ENCODE data around the gene HIVEP2.

Gene HIVEP2

DNA sequence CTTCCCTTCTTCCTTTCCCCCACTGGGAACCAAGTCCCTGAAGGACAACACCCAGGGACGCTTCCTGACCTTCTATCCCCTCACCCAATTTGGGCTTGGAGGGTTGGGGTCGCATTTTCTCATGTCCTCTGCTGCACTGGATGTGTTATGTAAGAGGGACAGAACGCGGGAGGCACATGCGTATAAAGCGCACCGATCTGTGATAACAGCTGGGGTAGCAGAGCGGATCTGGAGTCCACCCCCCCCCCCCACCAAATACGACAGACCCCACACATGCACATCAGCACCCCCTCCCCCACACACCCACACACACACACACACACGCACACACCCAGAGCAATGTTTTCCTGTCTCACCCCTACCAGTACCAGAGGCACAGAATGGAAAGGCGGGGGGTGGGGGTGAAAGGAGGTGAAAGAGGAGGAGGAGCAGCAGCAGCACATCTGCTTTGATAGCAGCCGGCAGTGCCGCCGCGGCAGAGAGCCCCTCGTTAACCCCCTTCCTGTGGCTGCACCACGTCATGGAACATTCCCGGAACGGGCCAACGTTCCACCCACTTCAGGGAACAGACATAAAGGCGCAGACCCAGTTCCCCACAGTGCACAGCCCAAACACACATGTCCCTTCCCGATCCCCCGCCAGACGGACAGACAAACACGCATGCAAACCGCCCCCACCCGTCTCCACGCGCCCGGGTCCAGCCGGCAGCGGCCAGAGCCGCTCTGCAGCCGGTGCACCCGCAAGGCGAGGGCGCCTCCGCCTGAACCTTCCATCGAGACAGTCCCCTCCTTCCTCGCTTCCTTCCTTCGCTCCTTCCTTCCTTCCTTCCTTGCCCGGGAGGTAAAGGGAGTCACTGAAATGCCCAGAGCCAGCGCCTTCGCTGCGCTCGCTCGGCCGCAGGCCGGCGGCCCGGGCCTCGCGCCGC, 590 bp downstream of the HIVEP2 start:
- peak; percentile 84 for DNase-seq (ENCODE audit: low read depth)

DNA sequence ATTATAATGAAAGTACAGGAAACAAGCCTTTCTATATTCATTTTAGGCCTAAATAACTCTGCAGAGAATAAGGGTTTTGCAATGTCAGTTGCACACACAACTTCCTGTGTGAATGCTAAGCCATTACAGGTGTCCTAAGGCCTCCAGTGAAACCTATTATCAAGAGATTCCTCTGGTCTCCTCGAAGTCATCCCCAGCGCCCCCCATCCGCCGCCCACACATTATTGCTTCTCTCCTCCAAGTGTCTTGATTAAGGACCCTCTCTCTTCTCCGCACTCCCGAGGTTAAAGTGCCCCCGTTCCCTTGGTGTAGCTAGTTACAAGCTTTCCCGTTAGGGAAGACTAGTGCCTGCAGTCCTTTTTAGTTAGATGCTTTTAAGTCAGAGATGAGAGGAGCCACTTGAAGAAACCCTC, 1.3 kb downstream of the HIVEP2 start:
- peak; percentile 55 for DNase-seq (ENCODE audit: low read depth)

DNA sequence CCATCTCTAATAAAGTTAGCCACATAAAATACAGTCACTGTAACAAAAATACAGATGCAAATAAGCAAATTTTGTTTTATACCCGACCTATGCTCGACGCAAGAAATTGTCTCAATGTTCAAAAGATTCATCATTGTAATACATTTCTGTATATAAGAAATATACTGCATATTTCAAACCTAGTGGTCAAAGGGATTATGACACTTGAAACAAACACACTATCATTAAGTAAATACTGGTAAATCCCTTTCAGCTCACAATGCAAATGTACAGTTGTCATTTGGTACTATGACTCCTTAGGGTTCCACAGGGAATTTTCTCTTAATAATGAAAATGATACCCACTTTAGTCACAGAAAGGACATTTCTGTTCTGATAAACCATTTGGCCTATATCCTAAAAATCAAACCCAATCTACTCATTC, 2.2 kb downstream of the HIVEP2 start:
- DNase-seq (ENCODE audit: low read depth), result peak; percentile 75

DNA sequence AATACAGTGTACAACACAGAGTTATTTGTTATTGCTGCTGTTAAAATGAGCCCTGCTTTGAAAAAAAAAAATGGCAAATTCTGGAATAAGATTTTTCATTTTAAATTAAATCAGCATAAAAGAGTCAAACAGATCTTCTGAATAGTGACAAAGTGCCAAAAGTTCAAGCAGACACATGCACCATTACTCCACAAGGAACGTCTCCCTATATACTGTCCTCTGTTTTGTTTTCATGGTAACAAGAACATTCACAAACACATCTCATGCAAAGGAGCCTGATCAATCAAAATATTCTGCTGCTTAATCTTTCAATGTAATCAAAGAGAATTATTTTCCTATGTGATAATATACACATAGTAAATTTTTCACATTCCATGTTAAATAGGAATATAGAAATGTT, 2.7 kb downstream of the HIVEP2 start:
- DNase-seq (ENCODE audit: low read depth), result no peak

DNA sequence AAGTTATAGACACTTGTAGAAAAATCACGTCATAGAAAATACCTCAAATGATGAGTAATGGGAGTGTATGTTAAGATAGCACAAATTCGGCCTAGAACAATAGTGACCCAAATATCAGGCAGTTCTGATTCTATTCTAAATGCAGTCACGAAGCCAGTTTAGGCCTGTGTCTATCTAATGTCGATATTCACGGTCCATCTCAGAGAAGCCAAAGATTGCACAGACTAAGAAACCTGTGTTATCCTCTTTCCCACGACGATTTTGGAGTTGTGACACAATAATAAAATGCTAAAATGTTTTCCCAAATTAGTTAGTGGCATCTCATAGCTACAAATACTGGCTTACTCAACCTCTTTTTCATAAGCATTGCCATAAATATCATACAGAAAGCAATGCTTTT, 4.0 kb downstream of the HIVEP2 start:
- DNase-seq (ENCODE audit: low read depth), result peak; percentile 25

DNA sequence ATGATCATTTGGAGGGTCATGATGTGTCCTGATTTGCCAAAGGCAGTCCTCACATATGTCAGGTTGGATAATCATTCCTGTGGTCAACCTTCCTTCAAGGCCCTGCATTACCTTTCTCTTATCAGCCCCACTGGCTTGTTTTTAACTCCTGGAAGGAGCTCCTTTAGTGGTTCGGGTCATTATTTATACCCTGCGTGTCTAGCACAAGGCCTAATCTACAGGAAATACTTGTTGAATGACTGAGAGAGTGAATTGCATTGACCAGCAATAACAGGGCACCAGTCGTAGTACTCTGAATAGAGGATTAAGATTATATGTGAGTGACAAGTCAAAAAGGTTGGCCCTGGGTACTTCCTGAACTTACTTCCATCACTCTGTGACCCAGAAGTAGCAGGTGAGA, 4.5 kb downstream of the HIVEP2 start:
- DNase-seq (ENCODE audit: low read depth), result peak; percentile 78

DNA sequence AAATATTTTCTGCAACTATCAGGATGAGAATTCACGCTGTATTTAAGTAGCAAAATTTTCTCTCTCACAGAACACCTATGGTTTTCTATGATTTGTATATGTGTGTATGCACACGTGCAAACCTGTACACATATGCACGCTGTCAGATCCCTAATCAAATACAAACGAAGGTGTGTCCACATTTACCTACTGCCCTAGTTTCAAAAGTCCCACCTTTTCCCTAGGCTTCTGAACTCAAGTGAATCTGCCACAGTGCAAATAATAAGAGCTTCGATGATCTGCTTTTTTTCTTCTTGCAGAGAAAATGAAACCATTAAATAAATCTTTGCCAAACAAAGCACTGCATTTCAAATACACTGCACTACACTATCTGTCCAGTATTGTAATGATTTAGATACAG, 6.5 kb downstream of the HIVEP2 start:
- no peak for DNase-seq (ENCODE audit: low read depth)

DNA sequence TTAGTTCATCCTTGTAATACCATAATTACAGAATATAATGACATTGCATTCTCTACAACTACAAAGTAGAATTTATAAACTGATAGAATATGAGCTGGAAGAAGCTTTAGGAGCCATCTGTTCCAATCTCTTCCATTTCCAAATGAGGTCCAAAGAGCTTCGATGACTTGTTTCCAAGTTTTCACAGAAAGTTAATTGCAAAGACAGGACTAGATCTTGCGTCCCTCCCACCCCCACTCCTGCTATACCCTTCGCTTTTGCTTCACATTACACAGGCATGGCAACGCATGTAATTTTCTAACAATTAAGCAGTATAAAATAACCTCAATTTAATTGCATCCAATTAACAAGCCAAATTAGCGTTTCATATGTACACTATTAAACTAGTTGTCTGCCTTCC, 7.0 kb downstream of the HIVEP2 start:
- DNase-seq (ENCODE audit: low read depth), result no peak

DNA sequence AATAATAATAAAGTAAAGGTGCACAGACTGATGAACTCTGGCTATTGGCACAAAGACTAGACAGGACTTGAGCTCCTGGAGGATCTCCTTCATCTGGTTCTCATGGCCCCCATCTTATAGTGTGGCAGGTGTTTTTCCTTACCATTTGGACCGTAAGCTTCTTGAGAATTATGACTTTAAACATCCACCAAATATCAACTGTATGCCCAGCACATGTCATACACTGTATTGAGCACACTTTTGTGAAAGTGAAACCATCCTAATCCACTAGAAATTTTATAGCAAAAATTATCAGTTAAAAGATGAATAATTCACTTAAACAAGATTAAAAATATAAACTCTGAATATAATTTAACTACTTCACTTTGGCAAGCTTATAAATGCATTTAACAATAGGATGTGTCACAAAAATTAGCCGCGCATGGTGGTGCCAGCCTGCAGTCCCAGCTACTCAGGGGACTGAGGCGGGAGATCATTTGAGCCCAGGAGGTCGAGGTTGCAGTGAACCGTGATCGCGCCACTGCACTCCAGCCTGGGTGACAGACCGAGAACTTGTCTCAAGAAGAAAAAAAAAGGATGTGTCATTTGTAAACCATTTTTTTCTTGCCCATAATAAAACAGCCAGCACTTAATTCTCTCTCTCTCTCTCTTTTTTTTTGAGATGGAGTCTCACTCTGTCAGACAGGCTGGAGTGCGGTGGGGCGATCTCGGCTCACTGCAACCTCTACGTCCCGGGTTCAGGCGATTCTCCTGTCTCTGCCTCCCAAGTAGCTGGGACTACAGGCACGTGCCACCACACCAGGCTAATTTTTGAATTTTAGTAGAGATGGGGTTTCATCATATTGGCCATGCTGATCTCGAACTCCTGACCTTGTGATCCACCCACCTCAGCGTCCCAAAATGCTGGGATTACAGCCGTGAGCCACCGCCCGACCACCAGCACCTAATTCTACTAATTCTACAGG, 9.1 kb downstream of the HIVEP2 start:
- DNase-seq (ENCODE audit: low read depth), result no peak

DNA sequence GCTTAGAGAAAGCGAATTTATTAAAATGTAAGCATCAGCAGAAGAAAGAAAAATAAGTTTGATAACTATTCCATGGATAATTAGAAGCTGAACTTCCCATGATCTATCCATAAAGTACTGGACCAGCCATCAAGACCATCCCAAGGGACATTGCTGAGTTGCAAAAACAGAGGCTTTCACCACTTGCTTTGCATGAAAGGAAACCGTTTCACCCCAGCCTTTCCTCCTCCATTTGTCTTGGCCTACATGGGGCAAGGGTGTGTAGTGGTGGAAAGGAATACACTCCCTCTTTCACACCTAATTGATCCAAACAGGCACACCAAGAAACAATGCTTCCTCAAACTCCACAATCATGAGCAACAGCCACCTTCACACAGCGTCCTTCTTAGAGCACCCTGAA, 10.4 kb downstream of the HIVEP2 start:
- DNase-seq (ENCODE audit: low read depth), result no peak

DNA sequence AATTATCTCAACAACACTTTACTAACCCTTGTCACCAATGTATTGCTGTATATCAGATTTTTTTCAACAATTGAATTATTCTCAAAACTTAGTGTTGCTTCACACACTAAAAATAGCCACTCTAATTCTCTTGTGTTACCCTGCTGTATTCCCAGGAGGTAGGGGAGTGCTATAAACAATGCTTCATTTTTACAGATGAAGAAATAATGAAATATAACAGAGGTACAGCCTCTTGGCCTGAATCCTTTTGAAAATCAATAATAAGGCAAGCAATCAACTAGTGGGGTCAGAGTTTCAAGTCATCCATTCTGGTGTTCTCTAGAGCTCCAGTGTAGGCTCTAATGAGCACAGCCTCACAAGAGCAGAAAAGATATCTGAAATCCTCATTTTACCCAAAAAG, 10.9 kb downstream of the HIVEP2 start:
- no peak for DNase-seq (ENCODE audit: low read depth)

DNA sequence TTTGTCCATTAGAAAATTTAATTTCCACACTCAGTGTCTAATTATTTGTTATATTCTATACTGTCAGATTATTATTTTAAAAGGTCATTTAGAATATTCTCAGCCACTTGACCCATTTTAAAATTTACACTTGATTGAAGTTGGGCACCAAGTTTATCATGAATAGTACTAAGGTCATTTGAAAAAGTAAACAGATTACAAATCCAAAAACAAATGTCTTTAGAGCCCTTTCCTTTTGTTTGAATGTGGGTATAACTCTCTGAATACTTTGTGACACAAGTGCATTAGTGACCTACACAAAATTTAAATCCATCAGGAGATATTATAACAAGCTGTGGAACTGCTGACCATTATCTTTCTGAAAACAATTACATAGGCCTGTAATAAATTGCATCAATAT, 11.3 kb downstream of the HIVEP2 start:
- no peak for DNase-seq (ENCODE audit: low read depth)

DNA sequence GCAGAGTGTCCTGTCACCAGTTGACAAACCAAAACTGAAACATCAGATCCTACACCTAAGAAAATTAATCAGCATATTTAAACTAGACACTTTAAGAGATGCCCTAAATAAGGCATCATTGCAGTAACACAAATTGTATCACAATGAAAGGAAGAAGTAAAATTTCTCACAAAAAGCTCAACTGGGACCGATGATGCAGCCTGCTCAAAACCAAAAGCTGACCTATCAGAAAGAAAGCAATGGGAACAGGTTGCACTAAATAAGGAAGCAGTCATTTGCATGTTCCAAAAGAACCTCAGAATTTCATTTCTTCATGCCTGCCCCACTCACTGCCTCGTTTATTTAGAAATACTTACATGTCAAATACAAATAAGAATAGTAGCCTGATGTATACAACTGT, 12.1 kb downstream of the HIVEP2 start:
- no peak for DNase-seq (ENCODE audit: low read depth)

DNA sequence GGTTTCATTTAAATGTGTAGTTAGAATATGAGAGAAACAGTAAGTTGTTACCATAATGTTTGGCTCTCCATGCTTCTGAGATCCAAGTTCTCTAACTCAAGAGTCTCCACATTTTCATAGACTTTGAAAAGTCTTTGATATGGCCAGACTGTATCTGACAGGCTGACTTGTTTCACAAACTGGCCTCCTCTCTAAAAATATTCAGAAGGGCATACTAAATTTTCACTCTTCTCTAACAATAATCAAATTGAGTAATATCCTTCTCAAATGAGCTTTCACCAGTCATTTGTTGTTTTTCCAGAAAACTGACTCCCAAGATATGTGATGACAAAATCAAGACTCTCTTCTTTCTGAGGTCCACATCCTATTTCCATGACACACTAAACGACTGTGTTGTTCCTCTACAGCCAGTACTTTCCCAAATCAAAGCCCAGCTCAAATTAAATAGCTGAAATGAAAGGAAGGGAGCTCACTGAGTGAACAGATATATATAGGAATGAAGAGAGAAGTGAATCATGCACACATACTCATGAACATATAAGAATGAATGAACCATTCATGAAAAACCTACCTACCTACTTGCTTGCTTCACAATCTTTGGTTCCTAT, 15.1 kb downstream of the HIVEP2 start:
- DNase-seq (ENCODE audit: low read depth), result peak; percentile 55

DNA sequence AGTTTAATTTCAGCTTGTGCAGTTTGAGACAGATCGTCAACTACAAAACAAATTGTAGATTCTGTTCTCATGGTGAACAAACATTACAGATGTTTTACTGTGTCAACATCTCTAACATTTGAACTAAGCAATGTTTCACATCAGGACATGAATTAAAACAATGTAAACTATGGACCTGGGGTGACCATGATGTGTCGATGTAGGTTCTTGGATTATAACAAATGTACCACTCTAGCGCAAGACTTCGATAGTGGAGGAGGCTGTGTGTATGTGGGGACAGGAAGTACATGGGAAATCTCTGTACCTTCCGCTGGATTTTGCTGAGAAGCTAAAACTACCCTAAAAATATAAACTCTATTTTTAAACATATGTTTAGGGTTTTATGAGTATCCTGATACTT, 17.1 kb downstream of the HIVEP2 start:
- peak; percentile 34 for DNase-seq (ENCODE audit: low read depth)

DNA sequence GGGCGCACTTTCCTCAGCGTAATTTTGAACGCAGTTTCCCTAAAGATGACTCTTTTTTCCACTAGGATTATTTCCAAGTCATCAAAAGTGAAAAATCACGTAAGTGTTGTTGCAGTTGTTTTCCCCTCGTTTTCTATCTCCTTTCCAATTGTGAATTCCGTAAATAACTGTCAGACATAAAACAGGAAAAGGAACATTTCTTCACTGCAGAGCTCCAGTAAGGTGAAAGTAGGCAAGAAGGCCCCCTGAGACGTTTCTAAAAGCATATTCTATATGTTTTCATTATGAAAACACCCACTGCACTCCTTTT, 17.8 kb downstream of the HIVEP2 start:
- no peak for DNase-seq (ENCODE audit: low read depth)

DNA sequence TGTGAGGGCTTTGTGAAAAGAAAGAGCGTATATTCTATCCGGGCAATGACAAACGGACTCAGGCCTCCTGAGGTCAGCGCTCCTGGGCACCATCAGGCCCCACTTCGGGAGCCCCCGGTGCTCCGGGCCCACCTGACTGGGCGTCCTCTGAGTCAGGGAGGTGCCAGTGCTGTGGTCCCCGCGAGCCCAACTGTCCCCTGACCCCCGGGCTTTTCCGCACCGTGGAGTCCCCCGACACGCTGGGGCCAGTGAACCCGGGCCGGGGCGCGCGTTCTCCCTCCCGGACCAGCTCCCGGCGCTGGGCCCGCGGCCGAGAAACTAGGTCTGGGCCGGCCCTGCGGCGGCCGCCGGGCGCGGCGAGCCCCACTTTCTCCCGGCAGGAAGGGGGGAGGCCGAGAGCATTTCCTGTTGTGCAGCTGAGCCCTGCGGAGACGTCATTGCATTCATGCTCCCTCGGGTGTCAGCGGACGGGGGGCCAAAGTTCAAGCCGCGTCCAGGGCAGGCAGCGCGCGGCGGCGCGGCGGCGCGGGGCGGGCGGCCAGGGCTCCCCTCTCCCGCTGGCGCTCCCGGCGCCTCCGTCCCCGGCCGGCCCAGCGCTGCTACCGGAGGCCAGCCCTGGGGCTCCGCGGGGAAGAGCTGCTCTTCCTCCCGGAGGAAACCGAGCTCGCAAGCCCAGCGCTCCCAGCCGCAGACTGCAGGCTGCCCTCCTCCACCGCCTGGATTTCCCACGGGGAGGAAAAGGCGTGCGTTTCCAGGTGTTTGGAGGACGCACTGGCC, 18.3 kb downstream of the HIVEP2 start:
- peak; percentile 94 for DNase-seq (ENCODE audit: low read depth)

DNA sequence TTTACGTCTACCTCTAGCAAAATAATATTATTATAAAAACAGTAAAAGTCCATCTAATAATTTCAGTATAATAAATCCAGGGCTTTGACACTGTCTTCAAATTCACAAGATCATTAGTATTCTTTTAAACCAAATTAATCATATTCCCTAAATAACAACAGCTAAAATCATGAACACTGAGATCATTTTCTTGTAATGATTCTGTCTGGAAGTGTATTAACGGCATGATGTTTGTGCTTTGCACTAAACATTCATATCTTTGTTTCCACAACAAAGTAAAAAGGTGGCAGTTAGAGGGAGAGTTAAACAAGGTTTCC, 18.8 kb downstream of the HIVEP2 start:
- DNase-seq (ENCODE audit: low read depth), result no peak

DNA sequence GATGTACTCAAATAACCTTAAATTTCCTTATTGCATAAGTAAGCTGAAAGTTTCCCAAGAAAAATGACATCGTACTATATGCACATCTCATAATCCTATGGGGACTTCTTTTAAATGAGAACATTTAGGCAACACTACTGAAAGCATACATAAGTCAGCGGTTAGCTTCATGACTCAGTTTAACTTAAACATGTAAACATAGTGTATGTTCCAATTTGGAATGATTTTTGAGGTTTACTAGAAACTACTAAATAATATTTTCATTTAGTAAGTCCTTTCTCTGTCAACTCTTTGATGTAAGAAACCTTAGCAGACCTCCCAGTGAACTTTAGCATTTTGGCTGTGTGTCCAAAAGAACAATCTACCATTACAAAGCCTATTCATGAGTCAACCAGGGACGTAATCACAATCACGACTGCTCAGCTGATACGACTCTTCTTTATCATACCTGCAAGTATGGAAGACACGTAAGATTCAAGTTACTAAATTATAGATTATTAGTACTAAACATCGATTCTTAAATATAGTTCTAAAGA, 19.3 kb downstream of the HIVEP2 start:
- peak; percentile 45 for DNase-seq (ENCODE audit: low read depth)

DNA sequence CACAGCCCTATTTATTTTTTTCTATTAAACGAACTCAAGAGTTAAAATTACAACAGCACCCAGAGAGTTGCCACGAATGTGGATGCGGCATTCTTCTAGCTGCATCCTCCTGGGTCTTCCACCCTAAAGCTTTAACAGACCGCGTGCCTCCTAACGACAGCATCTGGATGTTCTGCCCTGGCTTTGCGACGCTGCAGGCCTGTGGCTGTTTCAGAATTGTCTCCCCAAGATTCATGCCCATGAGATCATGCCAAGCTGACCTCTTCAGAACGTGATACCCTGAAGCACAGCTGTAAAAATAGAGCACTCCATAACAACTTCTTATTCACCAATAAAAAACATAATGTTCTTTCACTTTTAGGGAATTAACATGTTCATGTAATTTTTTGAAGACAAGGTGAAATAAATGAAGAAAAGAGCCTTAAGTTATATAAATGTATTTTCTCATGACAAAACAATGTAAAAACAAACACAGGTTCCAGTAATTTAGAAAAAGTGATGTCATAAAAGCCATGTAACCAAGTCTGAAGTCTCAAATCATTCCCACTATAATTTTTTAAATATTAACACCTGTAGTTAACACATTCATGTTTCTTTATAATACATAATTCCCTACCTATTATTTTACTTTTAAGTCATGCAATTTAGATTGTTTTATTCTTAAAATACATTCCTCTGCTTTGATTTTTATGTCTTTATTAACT, 26.5 kb downstream of the HIVEP2 start:
- no peak for DNase-seq (ENCODE audit: low read depth)

DNA sequence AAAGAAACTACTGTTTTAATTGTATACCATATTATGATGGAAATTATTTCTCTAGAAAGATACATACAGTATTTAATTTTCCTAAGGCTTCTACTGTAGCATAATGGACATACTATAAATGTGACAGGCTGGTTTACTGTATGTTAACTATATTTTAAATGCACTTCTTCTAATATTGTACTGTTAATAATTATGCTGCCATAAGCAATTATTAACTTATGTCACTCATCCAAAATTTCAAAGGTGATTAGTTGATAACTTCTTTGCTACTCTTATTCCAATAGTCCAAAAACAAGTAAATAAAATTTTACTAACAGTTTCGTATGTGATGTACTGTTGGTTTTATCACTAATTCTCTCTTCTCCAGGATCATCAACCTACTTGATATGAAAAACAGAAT, 28.1 kb downstream of the HIVEP2 start:
- DNase-seq (ENCODE audit: low read depth), result no peak
